ENCODE measurements around the gene LDLRAP1. TPM values are rescaled to one million over a fixed set of nuclear protein-coding genes. Genes with fewer than 3 reads are reported as not detected.

Gene LDLRAP1
- total and polyA plus RNA-seq, 2 donors (not counting 1 experiment from before 2014, with no cell fraction given), result 22.7 to 24.3 TPM

DNA sequence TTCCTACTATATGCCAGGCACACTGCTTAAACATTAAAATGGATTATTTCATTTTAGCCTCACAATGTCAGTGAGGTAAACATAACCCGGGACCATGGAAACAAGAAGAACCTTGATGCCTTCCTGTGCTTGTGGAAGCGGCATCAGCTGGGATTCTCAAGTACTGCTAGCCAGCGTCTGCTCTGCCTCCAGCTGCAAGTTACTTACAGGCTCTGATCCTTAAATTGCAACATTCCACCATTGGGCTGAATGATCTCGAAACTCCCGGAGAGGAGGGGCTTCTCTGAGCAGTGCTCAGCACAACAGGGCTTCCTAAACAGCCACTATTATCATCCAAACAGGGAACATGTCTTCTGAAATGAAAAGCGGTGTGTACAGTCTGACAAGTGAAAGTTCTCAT, 66.5 kb downstream of the LDLRAP1 start:
- Mint-ChIP-seq H3K27me3 (peaks cover 32% of the 10 kb centered on the region), H3K4me1 (peaks cover 14% of the 10 kb centered on the region), H3K27ac (no peak overlapping the region), H3K4me3 (no peak overlapping the region), H3K9me3 (ENCODE audit: insufficient read depth) (no peaks in the 10 kb centered on the region)
- Histone ChIP-seq H3K9me3 (ENCODE audit: control extremely low read depth in 1 of 3, control insufficient read depth in 2 of 3, insufficient read depth in 1 of 3, low read length in 2 of 3) (peaks cover 0 to 5% (median 0%) of the 10 kb centered on the region in 3 donors), H3K79me2 (ENCODE audit: control insufficient read depth, insufficient read depth, low read length) (no peaks in the 10 kb centered on the region), H3K4me3 (ENCODE audit: control extremely low read depth in 1 of 5, extremely low read depth in 1 of 5, insufficient read depth in 1 of 5, low read depth in 2 of 5, low read length in 4 of 5) (no peak overlapping the region), H4K20me1 (ENCODE audit: control insufficient read depth, insufficient read depth, low read length, poor library complexity, severe bottlenecking) (no peaks in the 10 kb centered on the region), H3K9ac (ENCODE audit: low read length) (no peak overlapping the region), H3K4me1 (ENCODE audit: control insufficient read depth in 2 of 2, insufficient read depth in 2 of 2, low read length in 2 of 2) (peaks cover 0 to 5% of the 10 kb centered on the region in 2 donors), H2AFZ (ENCODE audit: insufficient read depth, low read depth, low read length, poor library complexity, severe bottlenecking) (no peak overlapping the region), H3K27me3 (replicated peaks in 1 of 4; ENCODE audit: control extremely low read depth in 1 of 4, control insufficient read depth in 3 of 4, insufficient read depth in 4 of 4, low read length in 3 of 4) (peaks cover 0 to 19% (median 11%) of the 10 kb centered on the region in 4 experiments), H3K4me2 (replicated peaks; ENCODE audit: low read depth, low read length, poor library complexity, severe bottlenecking) (no peak overlapping the region), H3K36me3 (replicated peaks in 1 of 2; ENCODE audit: control extremely low read depth in 1 of 2, control insufficient read depth in 1 of 2, extremely low read depth in 1 of 2, insufficient read depth in 2 of 2, low read length in 1 of 2) (no peaks in the 10 kb centered on the region), H3K27ac (ENCODE audit: low read length in 2 of 2) (no peak overlapping the region)
- no peak for DNase-seq
- intact Hi-C loops (cut with micrococcal nuclease), result loop anchor here (10.0 kb wide), 1 partner anchor 365 kb away; the partner anchor contains the start of gene RSRP1
- no peak for TF ChIP-seq EZH2 (IDR thresholded peaks at IDR 0.05; ENCODE audit: borderline replicate concordance, insufficient read depth, low read depth, low read length, poor library complexity, severe bottlenecking)
- TF ChIP-seq, protein P1, sequence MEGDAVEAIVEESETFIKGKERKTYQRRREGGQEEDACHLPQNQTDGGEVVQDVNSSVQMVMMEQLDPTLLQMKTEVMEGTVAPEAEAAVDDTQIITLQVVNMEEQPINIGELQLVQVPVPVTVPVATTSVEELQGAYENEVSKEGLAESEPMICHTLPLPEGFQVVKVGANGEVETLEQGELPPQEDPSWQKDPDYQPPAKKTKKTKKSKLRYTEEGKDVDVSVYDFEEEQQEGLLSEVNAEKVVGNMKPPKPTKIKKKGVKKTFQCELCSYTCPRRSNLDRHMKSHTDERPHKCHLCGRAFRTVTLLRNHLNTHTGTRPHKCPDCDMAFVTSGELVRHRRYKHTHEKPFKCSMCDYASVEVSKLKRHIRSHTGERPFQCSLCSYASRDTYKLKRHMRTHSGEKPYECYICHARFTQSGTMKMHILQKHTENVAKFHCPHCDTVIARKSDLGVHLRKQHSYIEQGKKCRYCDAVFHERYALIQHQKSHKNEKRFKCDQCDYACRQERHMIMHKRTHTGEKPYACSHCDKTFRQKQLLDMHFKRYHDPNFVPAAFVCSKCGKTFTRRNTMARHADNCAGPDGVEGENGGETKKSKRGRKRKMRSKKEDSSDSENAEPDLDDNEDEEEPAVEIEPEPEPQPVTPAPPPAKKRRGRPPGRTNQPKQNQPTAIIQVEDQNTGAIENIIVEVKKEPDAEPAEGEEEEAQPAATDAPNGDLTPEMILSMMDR (IDR thresholded peaks at IDR 0.05), result no peak
- ChIA-PET POLR2A (no interaction called here), CTCF (interaction anchor here (1.6 to 3.1 kb wide), 3 partner anchors 186 to 200 kb away, joined by 4 to 34 read pairs (median 10); no protein-coding TSS in a partner anchor)
- WGBS (ENCODE audit: insufficient coverage), result 92% methylated on average over 3 of the region's 6 CpGs
- no peak for ATAC-seq (ENCODE audit: low read depth)

GRCh38 chr1:25610822-25611630, 67.6 kb downstream of the LDLRAP1 start:
- Histone ChIP-seq H3K4me1 (ENCODE audit: control insufficient read depth in 2 of 2, insufficient read depth in 2 of 2, low read length in 2 of 2) (peaks cover 0 to 13% of the 10 kb centered on the region in 2 donors), H3K79me2 (ENCODE audit: control insufficient read depth, insufficient read depth, low read length) (no peaks in the 10 kb centered on the region), H4K20me1 (ENCODE audit: control insufficient read depth, insufficient read depth, low read length, poor library complexity, severe bottlenecking) (no peaks in the 10 kb centered on the region), H3K27ac (ENCODE audit: low read length in 2 of 2) (no peak overlapping the region), H2AFZ (ENCODE audit: insufficient read depth, low read depth, low read length, poor library complexity, severe bottlenecking) (no peak overlapping the region), H3K36me3 (replicated peaks in 1 of 2; ENCODE audit: control extremely low read depth in 1 of 2, control insufficient read depth in 1 of 2, extremely low read depth in 1 of 2, insufficient read depth in 2 of 2, low read length in 1 of 2) (no peaks in the 10 kb centered on the region), H3K4me3 (ENCODE audit: control extremely low read depth in 1 of 5, extremely low read depth in 1 of 5, insufficient read depth in 1 of 5, low read depth in 2 of 5, low read length in 4 of 5) (no peak overlapping the region), H3K4me2 (replicated peaks; ENCODE audit: low read depth, low read length, poor library complexity, severe bottlenecking) (no peak overlapping the region), H3K9me3 (ENCODE audit: control extremely low read depth in 1 of 3, control insufficient read depth in 2 of 3, insufficient read depth in 1 of 3, low read length in 2 of 3) (peaks cover 0 to 5% (median 0%) of the 10 kb centered on the region in 3 donors), H3K9ac (ENCODE audit: low read length) (no peak overlapping the region), H3K27me3 (replicated peaks in 1 of 4; ENCODE audit: control extremely low read depth in 1 of 4, control insufficient read depth in 3 of 4, insufficient read depth in 4 of 4, low read length in 3 of 4) (peaks cover 0 to 19% (median 11%) of the 10 kb centered on the region in 4 experiments)
- DNase-seq (no peak), ATAC-seq (ENCODE audit: low read depth) (no peak)
- POLR2A ChIA-PET, result no interaction called here
- Mint-ChIP-seq H3K27ac (no peak overlapping the region), H3K4me3 (no peak overlapping the region), H3K4me1 (peaks cover 23% of the 10 kb centered on the region), H3K27me3 (peaks cover 25% of the 10 kb centered on the region), H3K9me3 (ENCODE audit: insufficient read depth) (no peaks in the 10 kb centered on the region)
- 67% methylated on average over 5 of the region's 8 CpGs for WGBS (ENCODE audit: insufficient coverage)
- intact Hi-C loops (cut with micrococcal nuclease), result loop anchor here (10.0 kb wide), 1 partner anchor 366 kb away; the partner anchor contains the start of gene RSRP1
- TF ChIP-seq, protein P1 (IDR thresholded peaks at IDR 0.05), result no peak
- TF ChIP-seq EZH2 (IDR thresholded peaks at IDR 0.05; ENCODE audit: borderline replicate concordance, insufficient read depth, low read depth, low read length, poor library complexity, severe bottlenecking), result no peak
- CTCF ChIA-PET, result interaction anchor here (0.9 to 1.1 kb wide), 2 partner anchors 10 to 38 kb away, joined by 4 read pairs; no protein-coding TSS in a partner anchor

Measured in B cell (primary cell).